HG02571 (cell line): ENCODE measurements around the gene GOLT1A.

ENCODE experiments used
- ATAC-seq: cut with Tn5 transposase; IDR thresholded peaks from one replicate; pipeline ENCODE4 v1.9.1; 2021; ENCODE audit warnings: mild to moderate bottlenecking, moderate library complexity; ENCODE audit not compliant: unreplicated experiment

Gene GOLT1A

GRCh38 chr1:204161609-204162493 is 51.9 kb downstream of the GOLT1A start:
- ATAC-seq: no peak

GRCh38 chr1:204157962-204158361 is 55.8 kb downstream of the GOLT1A start:
- ATAC-seq: no peak

- ATAC-seq: no peak
Observed at GRCh38 chr1:204155881-204156280, 57.9 kb downstream of the GOLT1A start.

- no peak for ATAC-seq
Observed at GRCh38 chr1:204154568-204155255, 59.1 kb downstream of the GOLT1A start.

- ATAC-seq: no peak
Observed at GRCh38 chr1:204153667-204154066, 60.1 kb downstream of the GOLT1A start.

- ATAC-seq: no peak
Observed at GRCh38 chr1:204152310-204153044, 61.3 kb downstream of the GOLT1A start.

- ATAC-seq: no peak
Observed at GRCh38 chr1:204151552-204152309, 62.1 kb downstream of the GOLT1A start, which contains the start of gene ETNK2. Gene ETNK2 (minus strand): TSS chr1:204152044. CDS start chr1:204151852, 192 bp downstream.

GRCh38 chr1:204150702-204151551 is 62.9 kb downstream of the GOLT1A start:
- ATAC-seq: no peak

- no peak for ATAC-seq
Observed at GRCh38 chr1:204149635-204150565, 63.9 kb downstream of the GOLT1A start.

GRCh38 chr1:204149107-204149506 is 64.7 kb downstream of the GOLT1A start:
- no peak for ATAC-seq
